Measurements from ENCODE around the gene C5AR1. TPM values are rescaled to one million over a fixed set of nuclear protein-coding genes. Genes with fewer than 3 reads are reported as not detected.
"Not testable (repeated sequence)": the region's sequence is repeated elsewhere in the genome, so short reads cannot be mapped to it uniquely, and the experiment has no call there.

The C5AR1 gene
- total RNA-seq, 1 experiment from 2014 or later = 0.16 TPM

DNA sequence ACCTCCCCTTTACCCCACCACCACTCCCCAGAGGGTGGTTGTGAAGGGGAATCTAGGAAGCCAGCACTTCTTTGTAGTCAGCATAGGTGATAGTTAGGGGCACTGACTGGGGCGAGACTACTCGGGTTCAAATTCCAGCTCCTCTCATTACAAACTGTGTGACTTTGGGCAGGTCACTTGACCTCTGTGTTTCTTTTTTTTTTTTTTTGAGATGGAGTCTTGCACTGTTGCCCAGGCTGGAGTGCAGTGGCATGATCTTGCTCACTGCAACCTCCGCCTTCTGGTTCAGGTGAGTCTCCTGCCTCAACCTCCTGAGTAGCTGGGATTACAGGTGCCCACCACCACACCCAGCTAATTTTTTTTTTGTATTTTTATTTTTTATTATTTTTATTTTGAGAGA is 33.1 kb upstream of the C5AR1 start:
- DNase-seq (ENCODE audit: low read depth, low spot score); in situ Hi-C loops (cut with HindIII; ENCODE audit: low pct_unique_long_range_greater_than_20kb, low sequenced_read_pairs): not testable (repeated sequence)

DNA sequence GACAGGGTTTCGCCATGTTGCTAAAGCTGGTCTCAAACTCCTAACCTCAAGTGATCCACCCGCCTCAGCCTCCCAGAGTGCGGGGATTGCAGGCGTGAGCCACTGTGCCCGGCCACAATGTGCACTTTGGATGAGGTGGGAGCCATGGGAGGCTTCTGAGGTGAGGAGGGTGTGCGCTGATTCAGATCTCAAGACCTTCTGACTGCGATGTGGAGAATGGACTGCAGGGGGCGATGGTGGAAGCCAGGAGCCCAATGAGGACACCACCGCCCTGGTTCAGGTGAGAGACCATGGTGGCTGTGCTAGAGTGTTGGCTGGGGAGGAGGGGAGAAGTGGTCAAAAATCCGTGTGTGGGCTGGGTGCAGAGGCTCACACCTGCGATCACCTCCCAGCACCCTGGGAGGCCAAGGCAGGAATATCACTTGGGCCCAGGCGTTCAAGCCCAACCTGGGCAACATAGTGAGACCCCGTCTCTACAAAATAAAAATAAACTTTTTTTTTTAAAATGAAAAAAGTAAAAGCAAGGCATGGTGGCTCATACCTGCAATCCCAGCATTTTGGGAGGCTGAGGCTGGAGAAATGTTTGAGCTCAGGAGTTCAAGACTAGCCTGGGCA is 29.4 kb upstream of the C5AR1 start:
- peak; percentile 66 for DNase-seq (ENCODE audit: low read depth, low spot score)
- in situ Hi-C loops (cut with HindIII; ENCODE audit: low pct_unique_long_range_greater_than_20kb, low sequenced_read_pairs) = no loop called here

DNA sequence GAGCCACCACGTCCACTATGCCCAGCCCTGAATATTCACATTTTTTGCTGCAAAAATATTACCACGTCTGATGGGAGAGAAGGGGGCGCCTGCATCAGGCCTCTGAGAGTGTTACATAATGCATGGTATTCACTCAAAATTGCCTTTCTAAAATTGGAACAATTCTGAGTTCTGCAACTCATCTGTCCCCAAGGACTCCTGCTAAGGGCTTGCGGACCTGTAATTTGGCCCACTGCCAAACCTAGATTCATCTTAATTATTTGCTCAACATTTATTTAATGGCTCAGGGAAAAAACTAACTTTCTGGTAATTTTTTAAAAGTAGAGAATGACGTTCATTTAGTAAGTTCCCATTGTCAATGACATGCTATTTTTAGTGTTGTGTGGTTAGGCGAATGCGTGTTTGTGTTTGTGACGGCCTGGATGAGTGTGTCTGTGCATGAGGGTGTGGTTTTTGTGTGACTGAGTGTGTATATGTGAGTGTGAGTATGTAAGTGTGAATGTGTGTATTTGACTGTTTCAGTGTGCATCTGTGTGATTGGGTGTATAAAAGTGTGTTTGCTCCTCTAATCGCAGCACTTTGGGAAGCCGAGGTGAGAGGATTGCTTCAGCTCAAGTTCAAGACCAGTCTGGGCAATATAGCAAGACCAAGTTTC is 26.1 kb upstream of the C5AR1 start:
- DNase-seq (ENCODE audit: low read depth, low spot score) = no peak
- in situ Hi-C loops (cut with HindIII; ENCODE audit: low pct_unique_long_range_greater_than_20kb, low sequenced_read_pairs) = no loop called here

DNA sequence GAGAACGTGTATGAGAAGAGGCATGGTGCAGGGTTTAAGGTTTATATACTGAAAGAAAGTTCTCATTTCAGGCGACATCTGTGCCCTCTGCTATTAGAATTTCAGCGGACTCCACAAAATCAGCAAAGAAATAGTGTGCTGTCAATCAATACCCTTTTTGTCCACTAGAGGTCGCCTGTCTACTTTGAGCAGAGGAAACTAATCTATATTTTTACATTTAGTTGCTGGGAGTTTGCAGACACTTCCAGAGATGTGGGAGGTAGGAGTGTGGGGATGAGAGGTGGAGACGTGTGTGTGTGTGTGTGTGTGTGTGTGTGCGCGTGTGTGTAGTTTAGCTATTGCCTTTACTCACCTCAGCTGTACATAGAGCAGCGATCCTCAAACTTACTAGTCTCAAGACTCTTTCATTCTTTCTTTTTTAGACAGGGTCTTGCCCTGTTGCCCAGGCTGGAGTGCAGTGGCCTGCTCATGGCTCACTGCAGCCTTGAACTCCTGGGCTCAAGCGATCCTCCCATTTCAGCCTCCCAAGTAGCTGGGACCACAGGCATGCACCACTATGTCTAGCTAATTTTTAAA is 25.2 kb upstream of the C5AR1 start:
- in situ Hi-C loops (cut with HindIII; ENCODE audit: low pct_unique_long_range_greater_than_20kb, low sequenced_read_pairs) = no loop called here
- DNase-seq (ENCODE audit: low read depth, low spot score) = peak; percentile 62

DNA sequence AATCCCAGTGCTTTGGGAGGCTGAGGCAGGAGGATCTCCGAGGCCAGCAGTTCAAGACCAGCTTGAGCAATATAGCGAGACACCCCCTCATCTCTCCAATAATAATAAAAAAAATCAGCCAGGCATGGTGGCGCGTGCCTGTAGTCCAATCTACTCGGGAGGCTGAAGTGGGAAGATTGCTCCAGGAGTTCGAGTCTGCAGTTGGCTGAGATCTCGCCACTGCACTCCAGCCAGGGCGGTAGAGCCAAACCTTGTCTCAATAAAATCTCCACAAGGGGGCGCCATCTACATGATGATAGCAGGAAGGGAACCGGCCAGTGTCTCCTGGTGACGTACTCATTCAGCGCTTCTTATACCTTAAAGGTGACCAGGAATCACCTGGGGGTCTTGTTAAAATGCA is 13.6 kb upstream of the C5AR1 start:
- DNase-seq (ENCODE audit: low read depth, low spot score) = peak; percentile 87
- in situ Hi-C loops (cut with HindIII; ENCODE audit: low pct_unique_long_range_greater_than_20kb, low sequenced_read_pairs) = no loop called here

DNA sequence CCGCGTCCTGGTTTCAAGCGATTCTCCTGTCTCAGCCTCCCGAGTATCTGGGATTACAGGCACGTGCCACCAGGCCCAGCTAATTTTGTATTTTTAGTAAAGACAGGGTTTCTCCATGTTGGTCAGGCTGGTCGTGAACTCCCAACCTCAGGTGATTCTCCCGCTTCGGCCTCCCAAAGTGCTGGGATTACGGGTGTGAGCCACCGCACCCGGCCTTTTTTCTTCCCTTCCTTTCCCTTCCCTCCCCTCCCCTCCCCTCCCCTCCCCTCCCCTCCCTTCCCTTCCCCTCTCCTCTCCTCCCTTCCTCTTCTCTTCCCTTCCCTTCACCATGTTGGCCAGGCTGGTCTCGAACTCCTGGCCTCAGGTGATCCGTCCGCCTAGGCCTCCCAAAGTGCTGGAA is 8.8 kb upstream of the C5AR1 start:
- DNase-seq (ENCODE audit: low read depth, low spot score); in situ Hi-C loops (cut with HindIII; ENCODE audit: low pct_unique_long_range_greater_than_20kb, low sequenced_read_pairs): not testable (repeated sequence)

DNA sequence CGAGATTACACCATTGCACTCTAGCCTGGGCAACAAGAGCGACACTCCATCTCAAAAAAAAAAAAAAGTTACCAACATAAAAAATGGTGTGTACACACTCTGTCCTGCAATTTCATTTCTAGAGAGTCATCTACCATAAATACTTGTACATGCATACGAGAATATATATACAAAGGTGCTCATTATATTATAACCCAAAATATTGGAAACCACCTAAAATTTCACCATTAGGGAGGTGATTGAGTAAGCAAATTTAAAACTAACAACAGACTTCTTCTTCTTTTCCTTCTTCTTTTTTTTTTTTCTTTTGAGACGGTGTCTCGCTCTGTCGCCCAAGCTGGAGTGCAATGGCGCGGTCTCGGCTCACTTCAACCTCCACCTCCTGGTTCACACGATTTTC is 7.4 kb upstream of the C5AR1 start:
- in situ Hi-C loops (cut with HindIII; ENCODE audit: low pct_unique_long_range_greater_than_20kb, low sequenced_read_pairs) = no loop called here
- no peak for DNase-seq (ENCODE audit: low read depth, low spot score)

DNA sequence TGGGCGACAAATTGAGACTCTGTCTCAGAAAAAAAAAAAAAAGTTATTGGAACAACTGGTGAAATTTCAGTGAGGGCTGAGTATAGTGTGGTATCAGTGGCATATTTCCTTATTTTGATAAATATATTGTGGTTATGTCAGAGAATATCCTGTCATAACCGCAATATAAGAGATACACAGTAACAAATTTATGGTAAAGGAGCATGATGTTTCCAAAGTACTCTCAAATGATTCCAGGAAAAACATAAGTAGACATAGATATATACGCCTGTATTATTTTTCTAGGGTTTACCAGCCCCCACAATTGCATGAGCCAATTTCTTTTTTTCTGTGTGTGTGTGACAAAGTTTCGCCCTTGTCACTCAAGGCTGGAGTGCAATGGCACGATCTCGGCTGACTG is 5.7 kb upstream of the C5AR1 start:
- DNase-seq (ENCODE audit: low read depth, low spot score) = no peak
- in situ Hi-C loops (cut with HindIII; ENCODE audit: low pct_unique_long_range_greater_than_20kb, low sequenced_read_pairs) = no loop called here

DNA sequence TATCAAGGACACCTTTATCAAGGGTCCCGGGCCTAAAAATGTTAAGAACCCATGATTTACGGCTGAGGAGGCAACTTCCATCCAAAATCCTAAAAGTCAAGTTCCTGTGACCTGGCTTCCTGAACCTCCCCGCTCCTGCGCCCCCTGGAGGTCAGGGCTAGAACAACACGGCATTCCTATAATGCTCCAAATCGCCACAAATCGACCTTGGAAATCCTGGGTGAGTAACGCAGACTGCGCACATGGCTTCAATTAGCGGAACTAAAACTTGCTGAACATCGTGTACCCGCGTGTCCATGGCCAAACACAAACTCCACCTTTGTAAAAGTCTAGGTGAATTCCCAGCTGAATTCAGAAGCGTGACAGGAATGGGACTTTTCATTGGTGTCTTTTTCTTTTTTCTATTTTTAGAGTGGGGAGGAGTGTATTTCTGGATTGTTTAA is 4.3 kb upstream of the C5AR1 start:
- in situ Hi-C loops (cut with HindIII; ENCODE audit: low pct_unique_long_range_greater_than_20kb, low sequenced_read_pairs) = no loop called here
- peak; percentile 81 for DNase-seq (ENCODE audit: low read depth, low spot score)

DNA sequence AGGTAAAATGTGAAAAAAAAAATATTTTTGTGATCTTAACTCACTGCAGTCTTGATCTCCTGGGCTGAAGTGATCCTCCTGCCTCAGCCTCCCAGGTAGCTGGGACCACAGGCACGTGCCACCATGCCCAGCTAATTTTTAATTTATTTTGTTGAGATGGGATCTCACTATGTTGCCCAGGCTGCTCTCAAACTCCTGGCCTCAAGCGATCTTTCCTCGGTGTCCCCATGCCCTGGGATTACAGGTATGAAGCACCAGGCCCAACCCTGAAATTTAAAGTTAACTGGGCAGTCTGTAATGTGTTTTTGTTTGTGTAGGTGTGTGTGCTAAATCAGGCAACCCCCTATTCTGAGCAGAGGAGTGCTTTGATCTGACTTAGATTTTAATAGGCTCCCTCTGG is 3.4 kb upstream of the C5AR1 start:
- in situ Hi-C loops (cut with HindIII; ENCODE audit: low pct_unique_long_range_greater_than_20kb, low sequenced_read_pairs) = no loop called here
- no peak for DNase-seq (ENCODE audit: low read depth, low spot score)

DNA sequence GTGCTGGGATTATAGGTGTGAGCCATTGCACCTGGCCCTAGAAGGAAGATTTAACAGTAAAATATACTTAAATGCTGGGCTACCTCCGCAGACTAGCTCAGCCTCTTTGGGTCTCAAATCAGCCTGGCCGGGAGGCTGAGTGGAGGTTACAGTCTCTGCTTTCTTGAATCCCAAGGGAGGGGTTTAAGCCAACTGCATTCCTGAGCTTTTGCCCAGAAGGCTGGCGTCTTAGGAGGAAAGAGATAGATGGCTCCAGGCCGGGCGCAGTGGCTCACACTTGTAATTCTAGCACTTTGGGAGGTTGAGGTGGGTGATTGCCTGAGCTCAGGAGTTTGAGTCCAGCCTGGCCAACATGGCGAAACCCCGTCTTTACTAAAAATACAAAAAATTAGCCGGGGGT is 623 bp upstream of the C5AR1 start:
- peak; percentile 15 for DNase-seq (ENCODE audit: low read depth, low spot score)
- in situ Hi-C loops (cut with HindIII; ENCODE audit: low pct_unique_long_range_greater_than_20kb, low sequenced_read_pairs) = no loop called here

DNA sequence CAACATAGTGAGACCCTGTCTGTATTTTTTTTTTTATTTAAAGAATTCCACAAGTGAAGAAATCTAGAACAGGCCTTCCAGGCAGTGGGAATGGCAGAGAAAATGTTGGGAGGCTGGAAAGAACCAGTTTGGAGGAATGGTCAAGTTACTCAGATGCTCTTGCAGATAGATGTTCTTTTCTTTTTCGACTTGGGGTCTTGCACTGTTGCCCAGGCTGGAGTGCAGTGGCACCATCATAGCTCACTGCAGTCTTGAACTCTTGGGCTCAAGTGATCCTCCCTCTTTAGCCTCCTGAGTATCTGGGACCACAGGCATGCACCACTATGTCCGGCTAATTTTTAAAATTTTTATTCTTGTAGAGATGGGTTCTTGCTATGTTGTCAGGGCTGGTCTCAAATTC is 662 bp downstream of the C5AR1 start:
- DNase-seq (ENCODE audit: low read depth, low spot score) = no peak

DNA sequence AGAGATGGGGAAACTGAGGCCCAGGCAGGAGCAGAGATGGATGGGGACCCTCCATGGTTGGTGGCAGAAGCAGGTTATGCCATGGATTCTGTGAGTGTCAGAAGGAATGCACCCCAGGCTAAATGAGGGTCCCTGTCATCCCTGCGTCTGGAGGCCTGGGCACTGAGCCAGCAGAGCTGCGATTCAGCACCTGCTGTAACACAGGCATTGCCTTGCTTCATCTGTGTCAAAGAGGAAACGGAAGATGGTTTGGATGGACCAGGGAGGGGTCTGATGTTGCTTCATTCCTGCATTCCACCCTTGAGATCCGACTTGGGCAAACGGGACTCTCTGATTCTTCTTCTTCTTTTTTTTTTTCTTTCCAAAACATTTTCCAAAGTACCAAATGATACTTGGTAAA is 1.2 kb downstream of the C5AR1 start:
- DNase-seq (ENCODE audit: low read depth, low spot score) = no peak
- in situ Hi-C loops (cut with HindIII; ENCODE audit: low pct_unique_long_range_greater_than_20kb, low sequenced_read_pairs) = no loop called here

More for the DNA sequence above, 662 bp downstream of the C5AR1 start:
- in situ Hi-C loops (cut with HindIII; ENCODE audit: low pct_unique_long_range_greater_than_20kb, low sequenced_read_pairs) = no loop called here

DNA sequence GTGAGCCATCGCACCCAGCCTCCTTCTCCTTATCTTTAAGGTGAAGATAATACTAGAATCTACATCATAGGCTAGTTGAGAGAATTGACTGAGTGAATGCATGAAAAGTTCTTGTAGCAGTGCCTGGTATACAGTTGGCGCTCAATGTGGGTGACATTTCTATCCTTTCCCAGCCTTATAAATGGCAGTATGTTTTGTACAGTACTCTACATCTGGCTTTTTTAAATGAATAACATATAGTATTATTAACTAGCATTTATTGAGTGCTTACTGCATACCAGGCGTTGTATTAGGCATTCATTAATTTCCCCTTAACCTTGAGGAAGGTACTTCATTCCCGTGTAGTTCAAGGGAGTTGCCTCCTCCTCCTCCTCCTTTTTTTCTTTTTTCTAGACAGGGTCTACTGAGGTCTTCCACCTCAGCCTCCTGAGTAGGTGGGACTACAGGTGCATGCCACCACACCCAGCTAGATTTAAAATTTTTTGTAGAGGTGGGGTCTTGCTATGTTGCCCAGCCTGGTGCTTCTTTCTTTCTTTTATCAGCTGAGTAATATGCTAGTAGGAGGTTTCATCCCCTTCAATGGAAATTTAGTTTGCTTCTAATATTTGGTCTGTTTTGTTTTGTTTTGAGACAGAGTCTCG is 2.8 kb downstream of the C5AR1 start:
- in situ Hi-C loops (cut with HindIII; ENCODE audit: low pct_unique_long_range_greater_than_20kb, low sequenced_read_pairs) = no loop called here
- no peak for DNase-seq (ENCODE audit: low read depth, low spot score)

DNA sequence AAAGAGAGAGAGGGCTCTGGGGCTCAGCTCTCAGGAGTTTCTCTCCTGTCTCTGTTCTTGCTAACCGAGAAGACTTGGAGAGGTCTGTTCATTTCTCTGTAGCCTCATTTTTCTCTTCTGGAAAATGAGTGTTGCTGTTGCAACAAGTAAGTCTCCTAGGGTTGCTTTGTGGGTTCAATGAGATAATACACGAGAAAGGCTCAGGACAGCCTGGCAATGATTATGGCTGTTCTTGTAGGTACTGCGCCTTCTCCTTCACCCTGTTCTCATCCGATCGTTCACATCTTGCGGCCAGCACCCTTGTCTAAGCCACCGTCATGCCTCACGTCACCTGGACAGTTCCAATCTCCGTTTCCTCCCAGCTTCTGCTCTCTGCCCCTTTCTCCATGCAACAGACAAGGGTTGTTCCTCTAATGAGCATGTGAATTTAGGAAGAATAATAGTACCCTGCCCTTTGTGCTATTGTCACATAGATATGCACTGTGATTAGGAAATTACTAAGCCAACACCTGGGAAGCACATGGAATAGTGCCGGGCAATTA is 4.2 kb downstream of the C5AR1 start:
- DNase-seq (ENCODE audit: low read depth, low spot score) = no peak
- in situ Hi-C loops (cut with HindIII; ENCODE audit: low pct_unique_long_range_greater_than_20kb, low sequenced_read_pairs) = no loop called here

DNA sequence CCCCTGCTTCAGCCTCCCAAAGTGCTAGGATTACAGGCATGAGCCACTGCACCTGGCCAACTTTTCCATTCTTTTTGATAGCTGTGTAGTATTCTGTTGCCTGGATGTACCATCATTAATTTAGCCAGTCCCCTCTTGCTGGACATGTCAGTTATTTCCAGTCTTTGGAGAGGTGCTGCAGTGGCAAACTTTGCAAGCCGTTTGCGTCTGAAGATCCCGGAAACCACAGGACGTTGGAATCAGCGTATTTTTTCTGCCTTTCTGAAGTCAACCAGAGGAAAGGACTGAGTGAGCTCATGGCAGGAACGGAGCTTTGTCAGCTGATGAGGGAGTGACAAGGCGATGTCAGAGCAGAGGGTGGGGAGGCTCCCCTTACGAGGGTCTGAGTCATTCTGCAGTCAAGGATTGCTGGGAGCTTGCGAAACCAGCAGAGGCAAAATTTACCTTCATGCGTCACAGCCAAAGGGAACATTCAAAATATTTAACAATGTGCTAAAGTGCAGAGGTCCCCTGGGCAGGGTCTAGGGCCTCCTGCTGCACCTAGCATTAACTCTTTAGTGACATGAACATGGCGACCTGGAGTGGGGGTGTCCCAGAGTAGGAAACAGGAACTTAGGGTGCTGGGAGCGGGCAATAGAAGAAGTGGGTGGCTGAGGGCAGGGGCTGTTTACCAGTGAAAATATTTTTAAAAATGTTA is 5.6 kb downstream of the C5AR1 start:
- in situ Hi-C loops (cut with HindIII; ENCODE audit: low pct_unique_long_range_greater_than_20kb, low sequenced_read_pairs) = no loop called here
- DNase-seq (ENCODE audit: low read depth, low spot score) = peak; percentile 91

DNA sequence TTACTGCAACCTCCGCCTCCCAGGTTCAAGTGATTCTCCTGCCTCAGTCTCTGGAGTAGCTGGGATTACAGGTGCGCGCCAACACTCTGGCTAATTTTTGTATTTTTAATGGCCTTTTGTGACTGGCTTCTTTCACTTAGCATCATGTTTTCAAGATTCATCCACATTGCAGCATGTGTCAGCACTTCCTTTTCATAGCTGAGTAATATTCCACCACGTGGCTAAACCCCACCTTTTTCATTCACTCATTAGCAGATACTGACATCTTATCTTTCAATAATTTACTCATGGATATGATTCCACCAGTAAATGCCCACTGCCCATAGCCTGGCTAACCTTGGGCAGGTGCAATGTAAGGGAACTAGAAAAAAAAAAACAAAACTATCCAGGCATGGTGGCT is 6.9 kb downstream of the C5AR1 start:
- in situ Hi-C loops (cut with HindIII; ENCODE audit: low pct_unique_long_range_greater_than_20kb, low sequenced_read_pairs) = no loop called here
- no peak for DNase-seq (ENCODE audit: low read depth, low spot score)

All from SK-MEL-5 (cell line).